GM12878 (cell line): ENCODE data around the gene CDC42BPA. TPM values are rescaled to one million over a fixed set of nuclear protein-coding genes. Genes with fewer than 3 reads are reported as not detected.

Experiments
- ATAC-seq: fragments of 200-7000 bp; cut with Tn5 transposase; 3 replicates; pipeline ENCODE4 v1.9.1; 2020; ENCODE audit warnings: mild to moderate bottlenecking, moderate library complexity
- BruUV-seq: library from RNA; stranded (reverse); fragments of 400-500 nt; replicated peaks from 2 replicates; lab custom pipeline; 2021; lab: Mats Ljungman, UMichigan
- CTCF ChIA-PET: fragments of 300-600 bp; sonication (Branson Sonifier 250); formaldehyde crosslinking; extraction: SDS; loops from one replicate; lab custom pipeline; 2021; ENCODE audit warnings: inconsistent platforms; lab: Yijun Ruan, JAX
- POLR2A ChIA-PET: fragments of 350-600 bp; formaldehyde crosslinking; extraction: SDS; loops from one replicate; lab custom pipeline; 2021; ENCODE audit warnings: inconsistent platforms; lab: Charles Lee
- RAD21 ChIA-PET: fragments of 300-600 bp; sonication (Branson Sonifier 250); formaldehyde crosslinking; loops from one replicate; lab custom pipeline; 2023; ENCODE audit warnings: antibody characterized with exemption; ENCODE audit not compliant: unreplicated experiment; lab: Charles Lee
- SMC1A ChIA-PET: fragments of 300-600 bp; sonication (Branson Sonifier 250); formaldehyde crosslinking; loops from one replicate; lab custom pipeline; 2023; ENCODE audit not compliant: unreplicated experiment, uncharacterized antibody; lab: Charles Lee
- DNase-seq: peaks from one replicate; pipeline ENCODE4 v3.0.0-alpha.2; 2011; ENCODE audit warnings: low read depth, low spot score
- FAIRE-seq: peaks from 3 replicates; lab custom pipeline; 2011; peaks lifted over from hg19 to GRCh38; lab: Jason Lieb, UNC
- H2AFZ ChIP-seq: 2 replicates; pipeline ENCODE4 v1.6.0; 2011; ENCODE audit warnings: low read depth, low read length, control low read depth; ENCODE audit not compliant: control insufficient read depth
- H3K27ac ChIP-seq: 2 replicates; pipeline ENCODE4 v1.5.1; 2011; ENCODE audit warnings: control low read depth; ENCODE audit not compliant: control insufficient read depth, insufficient read depth
- H3K27me3 ChIP-seq, 2 experiments: replicated peaks in 1 of 2; 2 replicates each; pipeline versions ENCODE4 v1.6.0 to v1.6.1; 2011; ENCODE audit warnings: low read length in 1 of 2; ENCODE audit not compliant: control insufficient read depth in 2 of 2, insufficient read depth in 2 of 2
- H3K36me3 ChIP-seq, 2 experiments: 2 replicates each; pipeline ENCODE4 v1.5.1; 2011; ENCODE audit warnings: low read length in 1 of 2; ENCODE audit not compliant: control insufficient read depth in 2 of 2, insufficient read depth in 2 of 2
- H3K4me1 ChIP-seq: 2 replicates; pipeline ENCODE4 v1.6.1; 2011; ENCODE audit warnings: mild to moderate bottlenecking, low read length, moderate library complexity, mixed read lengths; ENCODE audit not compliant: control insufficient read depth, insufficient read depth
- H3K4me2 ChIP-seq: 2 replicates; pipeline ENCODE4 v1.6.0; 2011; ENCODE audit warnings: control low read depth; ENCODE audit not compliant: control insufficient read depth, insufficient read depth
- H3K4me3 ChIP-seq: fragments of 200-600 bp; sonication (generic); 2 replicates; pipeline ENCODE4 v1.5.1; 2016
- H3K79me2 ChIP-seq: 2 replicates; pipeline ENCODE4 v1.6.0; 2011; ENCODE audit warnings: low read length; ENCODE audit not compliant: control insufficient read depth, insufficient read depth
- H3K9ac ChIP-seq: 2 replicates; pipeline ENCODE4 v1.8.0; 2011; ENCODE audit warnings: low read length, control low read depth, mixed read lengths; ENCODE audit not compliant: control insufficient read depth, insufficient read depth
- H3K9me3 ChIP-seq: replicated peaks from 3 replicates; pipeline ENCODE4 v1.5.1; 2011; ENCODE audit warnings: mild to moderate bottlenecking, low read length; ENCODE audit not compliant: control insufficient read depth, insufficient read depth
- H4K20me1 ChIP-seq: 2 replicates; pipeline ENCODE4 v1.6.0; 2011; ENCODE audit not compliant: control insufficient read depth, insufficient read depth
- NFYA ChIP-seq: IDR thresholded peaks from 2 replicates; pipeline ENCODE4 v1.6.1; 2011; ENCODE audit warnings: low read depth, mild to moderate bottlenecking, low read length, improper control_type of control experiment, borderline replicate concordance
- NR2C2 ChIP-seq: IDR thresholded peaks from 2 replicates; pipeline ENCODE4 v1.6.1; 2011; ENCODE audit warnings: borderline replicate concordance, low read depth; ENCODE audit not compliant: control insufficient read depth, insufficient read length
- POU2F2 ChIP-seq: IDR thresholded peaks from 3 replicates; pipeline ENCODE4 v1.6.1; 2011; ENCODE audit warnings: low read depth, mild to moderate bottlenecking, low read length, borderline replicate concordance
- RFX5 ChIP-seq: IDR thresholded peaks from 2 replicates; pipeline ENCODE4 v1.6.1; 2011; ENCODE audit warnings: low read depth, low read length, improper control_type of control experiment
- SIN3A ChIP-seq: IDR thresholded peaks from 2 replicates; pipeline ENCODE4 v1.6.1; 2012; ENCODE audit warnings: low read depth, low read length, improper control_type of control experiment
- SIX5 ChIP-seq: IDR thresholded peaks from 2 replicates; pipeline ENCODE4 v1.6.1; 2011; ENCODE audit warnings: mild to moderate bottlenecking, low read depth, low read length, moderate library complexity; ENCODE audit not compliant: severe bottlenecking
- WGBS: methylation state at CpG from one replicate; pipeline ENCODE4 v1.1.6; 2016; ENCODE audit warnings: low lambda C conversion rate; ENCODE audit not compliant: insufficient replicate concordance, insufficient coverage; ENCODE audit errors: missing lambda C conversion rate; 5-methylcytosine and 5-hydroxymethylcytosine counted together
- in situ Hi-C: fragments of 300-500 bp; cut with MboI; formaldehyde crosslinking; loops from 9 replicates; pipeline ENCODE4 v1.14.3; 2018; ENCODE audit warnings: mixed read lengths
- intact Hi-C: fragments of 100-400 bp; cut with micrococcal nuclease; formaldehyde crosslinking; loops from one replicate; pipeline ENCODE4 v1.14.2; 2022; ENCODE audit not compliant: unreplicated experiment
- polyA plus RNA-seq, 11 experiments: library from polyadenylated mRNA; depleted of rRNA in 4 of 11; unstranded in 6 of 11; stranded (reverse) in 5 of 11; fragments of >200 nt; fragmentation: Nextera tagmentation in 4 of 11; fragmentation: Illumina TruSeq in 1 of 11; extraction: Ambion mirVana in 4 of 11; extraction: Trizol in 1 of 11; gene quantifications; 1 replicate in 1 of 11; 2 replicates in 10 of 11; pipeline versions ENCODE4 v1.2.1 to v1.2.3, GENCODE V29; 2011 to 2016; ENCODE audit warnings: inconsistent platforms in 2 of 11, missing spikeins in 2 of 11, low read depth in 1 of 11
- total RNA-seq, 4 experiments: library from RNA; depleted of rRNA in 3 of 4; stranded (reverse); fragments of >200 nt in 3 of 4; fragmentation: Illumina TruSeq in 1 of 4; extraction: Trizol in 1 of 4; gene quantifications; 2 replicates each; pipeline versions ENCODE4 v1.2.1 to v1.2.3, GENCODE V29; 2013 to 2021
- TF ChIP-seq, protein P1 (sequence below): fragments of 450-650 bp; IDR thresholded peaks from 2 replicates; pipeline ENCODE4 v1.6.1; 2017; ENCODE audit warnings: mild to moderate bottlenecking

The CDC42BPA gene
- total and polyA plus RNA-seq, 10 of the 15 experiments (the other 5 are each of a cell fraction or from before 2014, with no cell fraction given), result 0.02 to 0.52 (median 0.10) TPM

DNA sequence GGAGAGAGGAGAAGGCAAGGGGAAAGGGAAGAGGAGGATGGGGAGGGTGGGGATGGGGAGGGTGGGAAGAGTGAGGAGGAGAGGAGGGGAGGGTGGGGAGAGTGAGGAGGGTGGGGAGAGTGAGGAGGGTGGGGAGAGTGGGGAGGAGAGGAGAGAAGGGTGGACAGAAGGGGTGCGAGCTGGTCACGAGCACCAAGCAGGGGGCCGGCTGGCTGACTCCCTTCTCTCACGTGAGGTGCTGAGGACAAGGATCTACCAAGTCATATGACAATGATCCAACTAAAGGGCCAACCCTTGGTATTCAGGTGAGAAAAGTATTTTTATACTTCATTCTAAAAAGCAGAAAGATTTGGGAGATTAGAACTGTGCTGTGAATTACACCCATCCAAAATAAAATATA is 326.4 kb downstream of the CDC42BPA start:
- H3K4me3 ChIP-seq, result no peak overlapping the region
- no peaks in the 10 kb centered on the region for H3K79me2 ChIP-seq
- H3K4me1 ChIP-seq, result peaks cover 21% of the 10 kb centered on the region
- H3K36me3 ChIP-seq, result peaks cover 0 to under 1% of the 10 kb centered on the region in 2 experiments; a peak in 1 of 4 replicates
- H3K4me2 ChIP-seq, result no peak overlapping the region
- no peak overlapping the region for H3K9ac ChIP-seq
- H4K20me1 ChIP-seq, result no peaks in the 10 kb centered on the region
- CTCF ChIA-PET, result no interaction called here
- TF ChIP-seq POU2F2 (no peak), NR2C2 (no peak), SIX5 (no peak), NFYA (no peak), SIN3A (no peak), RFX5 (no peak)
- TF ChIP-seq, protein P1, sequence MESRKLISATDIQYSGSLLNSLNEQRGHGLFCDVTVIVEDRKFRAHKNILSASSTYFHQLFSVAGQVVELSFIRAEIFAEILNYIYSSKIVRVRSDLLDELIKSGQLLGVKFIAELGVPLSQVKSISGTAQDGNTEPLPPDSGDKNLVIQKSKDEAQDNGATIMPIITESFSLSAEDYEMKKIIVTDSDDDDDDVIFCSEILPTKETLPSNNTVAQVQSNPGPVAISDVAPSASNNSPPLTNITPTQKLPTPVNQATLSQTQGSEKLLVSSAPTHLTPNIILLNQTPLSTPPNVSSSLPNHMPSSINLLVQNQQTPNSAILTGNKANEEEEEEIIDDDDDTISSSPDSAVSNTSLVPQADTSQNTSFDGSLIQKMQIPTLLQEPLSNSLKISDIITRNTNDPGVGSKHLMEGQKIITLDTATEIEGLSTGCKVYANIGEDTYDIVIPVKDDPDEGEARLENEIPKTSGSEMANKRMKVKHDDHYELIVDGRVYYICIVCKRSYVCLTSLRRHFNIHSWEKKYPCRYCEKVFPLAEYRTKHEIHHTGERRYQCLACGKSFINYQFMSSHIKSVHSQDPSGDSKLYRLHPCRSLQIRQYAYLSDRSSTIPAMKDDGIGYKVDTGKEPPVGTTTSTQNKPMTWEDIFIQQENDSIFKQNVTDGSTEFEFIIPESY, result no peak
- TF ChIP-seq, all 136 proteins: peak for 0
- Histone ChIP-seq H2AFZ (no peak overlapping the region), H3K9me3 (no peaks in the 10 kb centered on the region), H3K27ac (no peak overlapping the region), H3K27me3 (no peaks in the 10 kb centered on the region)
- DNase-seq, result no peak
- no peak for FAIRE-seq
- ChIA-PET POLR2A (no interaction called here), SMC1A (no interaction called here), RAD21 (no interaction called here)
- no TSS peak for BruUV-seq
- WGBS, result 96% methylated on average over 3 of the region's 4 CpGs
- ATAC-seq, result no peak
- intact Hi-C loops, result no loop called here
- in situ Hi-C loops, result no loop called here
